Glutamatergic neuron (in vitro differentiated cells): ENCODE results near the gene ARID4B. TPM values are rescaled to one million over a fixed set of nuclear protein-coding genes. Genes with fewer than 3 reads are reported as not detected.

Source experiments
- DNase-seq: peaks from one replicate; pipeline ENCODE4 v3.0.0; 2022
- H3K27ac Mint-ChIP-seq: one replicate; pipeline ENCODE4 v1.8.0; 2020; ENCODE audit warnings: mild to moderate bottlenecking, mixed read lengths, inconsistent platforms; ENCODE audit not compliant: unreplicated experiment
- H3K27me3 Mint-ChIP-seq: one replicate; pipeline ENCODE4 v1.8.0; 2020; ENCODE audit warnings: mild to moderate bottlenecking, moderate library complexity, mixed read lengths, inconsistent platforms; ENCODE audit not compliant: unreplicated experiment
- H3K36me3 Mint-ChIP-seq: one replicate; pipeline ENCODE4 v1.8.0; 2020; ENCODE audit warnings: mild to moderate bottlenecking, mixed read lengths, inconsistent platforms; ENCODE audit not compliant: unreplicated experiment
- H3K4me1 Mint-ChIP-seq: one replicate; pipeline ENCODE4 v1.8.0; 2020; ENCODE audit warnings: mild to moderate bottlenecking, low read depth, mixed read lengths, inconsistent platforms; ENCODE audit not compliant: unreplicated experiment
- H3K4me3 Mint-ChIP-seq: one replicate; pipeline ENCODE4 v1.8.0; 2020; ENCODE audit warnings: mild to moderate bottlenecking, mixed read lengths, inconsistent platforms; ENCODE audit not compliant: unreplicated experiment
- H3K9me3 Mint-ChIP-seq: one replicate; pipeline ENCODE4 v1.8.0; 2020; ENCODE audit warnings: mild to moderate bottlenecking, moderate library complexity, mixed read lengths, inconsistent platforms; ENCODE audit not compliant: unreplicated experiment
- total RNA-seq: library from RNA; stranded (reverse); fragmentation: NEBNext Ultra II Directional; extraction: Animal tissue kit (Norgen Biotek cat#: 25700); gene quantifications from one replicate; pipeline ENCODE4 v1.2.1, GENCODE V29; 2021; ENCODE audit not compliant: unreplicated experiment
- TF ChIP-seq, protein P1 (sequence below): fragments of 200-600 bp; sonication (generic); IDR thresholded peaks from one replicate; pipeline ENCODE4 v1.5.0; 2021; ENCODE audit not compliant: partially characterized antibody, unreplicated experiment

The ARID4B gene
- total RNA-seq, 1 donor from 2014 or later: 65.9 TPM

DNA sequence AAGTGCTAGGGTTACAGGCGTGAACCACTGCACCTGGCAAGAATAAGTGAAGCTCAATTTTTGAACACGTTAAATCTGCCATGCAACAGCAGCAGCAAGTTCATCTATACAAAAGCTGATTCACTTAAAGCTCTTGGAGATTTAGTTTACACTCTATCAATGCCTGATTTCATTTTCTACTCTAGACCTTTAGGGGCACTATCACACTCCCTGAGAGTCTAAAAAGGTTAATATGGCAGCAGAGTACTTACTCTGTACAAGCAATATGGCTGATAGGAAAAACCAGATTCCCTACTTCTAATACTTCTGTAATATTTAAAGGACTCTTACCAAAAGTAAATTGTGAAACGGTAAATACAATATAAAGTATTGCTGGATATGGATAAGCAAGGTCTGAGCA, 171.7 kb downstream of the ARID4B start:
- Mint-ChIP-seq H3K36me3 (no peaks in the 10 kb centered on the region), H3K9me3 (no peaks in the 10 kb centered on the region), H3K4me3 (no peak overlapping the region), H3K27ac (no peak overlapping the region), H3K27me3 (no peaks in the 10 kb centered on the region), H3K4me1 (no peaks in the 10 kb centered on the region)
- no peak for DNase-seq
- TF ChIP-seq, protein P1, sequence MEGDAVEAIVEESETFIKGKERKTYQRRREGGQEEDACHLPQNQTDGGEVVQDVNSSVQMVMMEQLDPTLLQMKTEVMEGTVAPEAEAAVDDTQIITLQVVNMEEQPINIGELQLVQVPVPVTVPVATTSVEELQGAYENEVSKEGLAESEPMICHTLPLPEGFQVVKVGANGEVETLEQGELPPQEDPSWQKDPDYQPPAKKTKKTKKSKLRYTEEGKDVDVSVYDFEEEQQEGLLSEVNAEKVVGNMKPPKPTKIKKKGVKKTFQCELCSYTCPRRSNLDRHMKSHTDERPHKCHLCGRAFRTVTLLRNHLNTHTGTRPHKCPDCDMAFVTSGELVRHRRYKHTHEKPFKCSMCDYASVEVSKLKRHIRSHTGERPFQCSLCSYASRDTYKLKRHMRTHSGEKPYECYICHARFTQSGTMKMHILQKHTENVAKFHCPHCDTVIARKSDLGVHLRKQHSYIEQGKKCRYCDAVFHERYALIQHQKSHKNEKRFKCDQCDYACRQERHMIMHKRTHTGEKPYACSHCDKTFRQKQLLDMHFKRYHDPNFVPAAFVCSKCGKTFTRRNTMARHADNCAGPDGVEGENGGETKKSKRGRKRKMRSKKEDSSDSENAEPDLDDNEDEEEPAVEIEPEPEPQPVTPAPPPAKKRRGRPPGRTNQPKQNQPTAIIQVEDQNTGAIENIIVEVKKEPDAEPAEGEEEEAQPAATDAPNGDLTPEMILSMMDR: no peak

GRCh38 chr1:235152235-235152634, 175.7 kb downstream of the ARID4B start:
- Mint-ChIP-seq H3K27me3 (no peaks in the 10 kb centered on the region), H3K4me1 (no peaks in the 10 kb centered on the region), H3K27ac (no peak overlapping the region), H3K36me3 (no peaks in the 10 kb centered on the region), H3K9me3 (peaks cover 2% of the 10 kb centered on the region), H3K4me3 (no peak overlapping the region)
- DNase-seq: no peak
- TF ChIP-seq, protein P1: no peak

DNA sequence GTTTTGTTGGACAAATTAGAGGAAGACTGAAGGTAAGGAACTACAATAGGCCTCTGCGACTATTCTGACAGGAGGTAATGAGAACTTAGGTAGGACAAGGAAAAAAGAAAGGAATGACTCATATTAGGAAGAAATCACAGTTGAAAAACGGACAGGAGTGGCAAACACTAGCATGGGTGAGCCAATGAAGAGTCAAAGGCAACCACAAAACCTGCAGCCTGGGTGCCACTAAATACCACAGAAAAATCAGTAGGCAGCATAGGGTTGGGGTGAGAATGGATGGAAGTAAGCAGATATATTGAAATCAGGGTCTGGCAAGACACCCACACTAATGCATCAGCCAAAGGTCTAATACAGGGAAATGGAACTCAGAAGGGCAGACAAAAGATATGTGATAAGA, 176.9 kb downstream of the ARID4B start:
- DNase-seq: no peak
- Mint-ChIP-seq H3K36me3 (no peaks in the 10 kb centered on the region), H3K27ac (no peak overlapping the region), H3K4me1 (no peaks in the 10 kb centered on the region), H3K27me3 (no peaks in the 10 kb centered on the region), H3K9me3 (peaks cover 2% of the 10 kb centered on the region), H3K4me3 (no peak overlapping the region)
- TF ChIP-seq, protein P1: no peak

- Mint-ChIP-seq H3K9me3 (peaks cover 2% of the 10 kb centered on the region), H3K27me3 (no peaks in the 10 kb centered on the region), H3K4me1 (no peaks in the 10 kb centered on the region), H3K27ac (no peak overlapping the region), H3K36me3 (no peaks in the 10 kb centered on the region), H3K4me3 (no peak overlapping the region)
- no peak for DNase-seq
- TF ChIP-seq, protein P1: no peak
Measured at GRCh38 chr1:235149824-235150223, 178.2 kb downstream of the ARID4B start.

DNA sequence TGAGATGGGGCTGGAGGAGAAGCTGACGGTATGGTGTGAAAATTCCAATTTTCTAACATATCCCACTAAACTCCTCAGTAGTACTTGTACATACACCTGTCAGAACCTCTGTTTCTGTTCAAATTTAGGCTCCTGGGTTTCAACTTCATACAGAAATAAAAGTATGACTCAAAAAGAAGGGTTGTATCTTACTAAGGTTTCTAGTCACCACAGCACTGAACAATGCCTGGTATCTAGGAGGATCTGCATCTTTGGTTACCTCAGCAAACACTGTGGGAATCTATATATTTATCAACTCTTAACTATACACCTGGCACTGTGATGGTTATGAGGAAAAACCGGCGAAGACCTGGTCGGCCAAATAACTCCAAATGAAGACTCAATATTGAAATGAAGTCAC, 180.7 kb downstream of the ARID4B start:
- TF ChIP-seq, protein P1: no peak
- peaks cover 2% of the 10 kb centered on the region for H3K9me3 Mint-ChIP-seq
- no peaks in the 10 kb centered on the region for H3K4me1 Mint-ChIP-seq
- H3K4me3 Mint-ChIP-seq: no peak overlapping the region
- DNase-seq: no peak
- H3K27me3 Mint-ChIP-seq: no peaks in the 10 kb centered on the region
- H3K27ac Mint-ChIP-seq: no peak overlapping the region
- no peaks in the 10 kb centered on the region for H3K36me3 Mint-ChIP-seq
